ENCODE data around the gene HLA-G. TPM values are rescaled to one million over a fixed set of nuclear protein-coding genes. Genes with fewer than 3 reads are reported as not detected.

Gene HLA-G
- total RNA-seq, 1 experiment from 2014 or later, result not detected

DNA sequence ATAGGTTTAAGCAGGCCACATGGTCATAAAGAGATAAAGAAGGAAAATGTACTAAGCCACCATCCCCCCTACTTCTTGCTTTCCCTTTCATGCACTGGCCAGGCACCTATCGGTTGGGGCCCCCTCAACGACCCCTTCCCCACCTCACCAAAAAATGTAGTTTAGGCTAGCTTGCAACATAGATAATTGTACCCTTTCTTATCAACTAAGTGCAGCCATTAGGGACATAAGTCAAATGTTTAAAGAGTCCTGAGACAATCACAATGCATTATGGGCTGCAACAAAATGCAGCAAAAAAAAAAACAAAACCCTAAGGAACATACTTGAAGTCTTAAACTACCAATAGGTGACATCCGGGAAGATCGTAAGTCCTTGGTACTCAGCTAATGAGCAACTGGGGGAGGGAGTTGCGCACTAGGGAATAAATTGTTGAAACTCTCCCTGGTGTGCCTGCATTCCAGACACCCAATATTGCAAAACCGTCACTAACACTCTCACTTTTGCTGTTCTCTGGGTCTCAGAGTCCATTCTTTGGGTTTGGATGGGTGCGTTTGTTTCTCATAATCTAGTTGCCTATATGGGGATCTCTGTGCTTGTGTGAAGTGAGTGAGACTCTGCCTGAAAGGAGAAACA, 12.4 kb upstream of the HLA-G start:
- Mint-ChIP-seq H3K27ac (ENCODE audit: low read depth, unreplicated experiment) (no peak overlapping the region), H3K4me1 (ENCODE audit: insufficient read depth, unreplicated experiment) (peaks cover 8% of the 10 kb centered on the region), H3K9me3 (ENCODE audit: unreplicated experiment) (no peaks in the 10 kb centered on the region), H3K4me3 (ENCODE audit: unreplicated experiment) (no peak overlapping the region), H3K36me3 (ENCODE audit: insufficient read depth, unreplicated experiment) (peaks cover 6% of the 10 kb centered on the region), H3K27me3 (ENCODE audit: insufficient read depth, unreplicated experiment) (no peaks in the 10 kb centered on the region)
- intact Hi-C loops (cut with micrococcal nuclease), result no loop called here
- TF ChIP-seq, protein P1, sequence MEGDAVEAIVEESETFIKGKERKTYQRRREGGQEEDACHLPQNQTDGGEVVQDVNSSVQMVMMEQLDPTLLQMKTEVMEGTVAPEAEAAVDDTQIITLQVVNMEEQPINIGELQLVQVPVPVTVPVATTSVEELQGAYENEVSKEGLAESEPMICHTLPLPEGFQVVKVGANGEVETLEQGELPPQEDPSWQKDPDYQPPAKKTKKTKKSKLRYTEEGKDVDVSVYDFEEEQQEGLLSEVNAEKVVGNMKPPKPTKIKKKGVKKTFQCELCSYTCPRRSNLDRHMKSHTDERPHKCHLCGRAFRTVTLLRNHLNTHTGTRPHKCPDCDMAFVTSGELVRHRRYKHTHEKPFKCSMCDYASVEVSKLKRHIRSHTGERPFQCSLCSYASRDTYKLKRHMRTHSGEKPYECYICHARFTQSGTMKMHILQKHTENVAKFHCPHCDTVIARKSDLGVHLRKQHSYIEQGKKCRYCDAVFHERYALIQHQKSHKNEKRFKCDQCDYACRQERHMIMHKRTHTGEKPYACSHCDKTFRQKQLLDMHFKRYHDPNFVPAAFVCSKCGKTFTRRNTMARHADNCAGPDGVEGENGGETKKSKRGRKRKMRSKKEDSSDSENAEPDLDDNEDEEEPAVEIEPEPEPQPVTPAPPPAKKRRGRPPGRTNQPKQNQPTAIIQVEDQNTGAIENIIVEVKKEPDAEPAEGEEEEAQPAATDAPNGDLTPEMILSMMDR (IDR thresholded peaks at IDR 0.05; ENCODE audit: unreplicated experiment), result no peak
- ChIA-PET CTCF (interaction anchor here (0.6 to 2.2 kb wide), 4 partner anchors 76 to 198 kb away, joined by 4 to 10 read pairs (median 5); no protein-coding TSS in a partner anchor), POLR2A (no interaction called here)
- no TSS peak for BruUV-seq (replicated peaks)
- no peak for DNase-seq (ENCODE audit: unreplicated experiment)

DNA sequence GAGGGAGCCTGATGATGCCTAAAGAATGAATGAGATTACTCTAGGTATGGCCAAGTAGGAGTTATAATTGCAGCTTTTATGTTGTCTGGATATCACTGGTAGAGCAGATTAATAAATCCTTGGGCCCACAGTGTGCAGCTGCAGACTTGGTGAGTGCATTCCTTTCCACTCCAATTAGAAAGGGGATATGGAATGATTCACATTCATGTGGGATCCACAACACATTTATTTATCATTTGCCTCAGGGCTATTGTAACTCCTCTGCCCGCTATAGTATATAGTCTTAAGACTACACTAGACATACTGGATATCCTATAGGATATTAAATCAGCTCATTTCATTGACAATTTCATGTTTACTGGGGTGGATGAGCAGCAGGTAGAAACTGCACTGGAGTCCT, 11.6 kb upstream of the HLA-G start:
- Mint-ChIP-seq H3K27me3 (ENCODE audit: insufficient read depth, unreplicated experiment) (no peaks in the 10 kb centered on the region), H3K4me3 (ENCODE audit: unreplicated experiment) (no peak overlapping the region), H3K9me3 (ENCODE audit: unreplicated experiment) (no peaks in the 10 kb centered on the region), H3K36me3 (ENCODE audit: insufficient read depth, unreplicated experiment) (peaks cover 6% of the 10 kb centered on the region), H3K4me1 (ENCODE audit: insufficient read depth, unreplicated experiment) (peaks cover 8% of the 10 kb centered on the region), H3K27ac (ENCODE audit: low read depth, unreplicated experiment) (no peak overlapping the region)
- TF ChIP-seq, protein P1 (IDR thresholded peaks at IDR 0.05; ENCODE audit: unreplicated experiment), result no peak
- ChIA-PET POLR2A (interaction anchor here (0.6 kb wide), 1 partner anchor 76 kb away, joined by 3 read pairs; no protein-coding TSS in a partner anchor), CTCF (interaction anchor here (1.0 to 2.0 kb wide), 2 partner anchors 18 to 119 kb away, joined by 4 to 6 read pairs; no protein-coding TSS in a partner anchor)
- no peak for DNase-seq (ENCODE audit: unreplicated experiment)
- no TSS peak for BruUV-seq (replicated peaks)
- intact Hi-C loops (cut with micrococcal nuclease), result no loop called here

DNA sequence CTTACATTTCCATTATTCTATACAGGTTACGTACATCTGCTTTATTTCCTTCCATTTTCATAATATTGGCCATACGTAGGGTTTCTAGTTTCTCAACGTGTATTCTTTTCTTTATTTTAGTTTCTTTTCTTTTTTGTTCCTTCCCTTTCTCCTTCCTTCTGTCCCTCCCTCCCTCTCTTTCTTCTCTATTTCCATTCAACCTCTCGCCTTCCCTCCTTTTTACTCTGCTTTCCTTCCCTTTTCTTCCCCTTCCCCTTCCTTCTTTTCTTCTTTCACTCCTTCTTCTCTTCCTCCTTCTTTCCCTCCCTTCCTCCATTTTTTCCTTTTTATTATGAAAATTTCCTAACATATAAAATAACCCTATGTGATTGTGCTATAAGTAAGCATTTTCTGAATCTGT, 8.7 kb upstream of the HLA-G start:
- H3K27ac Mint-ChIP-seq (ENCODE audit: low read depth, unreplicated experiment), result no peak overlapping the region
- CTCF ChIA-PET, result no interaction called here
- intact Hi-C loops (cut with micrococcal nuclease), result no loop called here

DNA sequence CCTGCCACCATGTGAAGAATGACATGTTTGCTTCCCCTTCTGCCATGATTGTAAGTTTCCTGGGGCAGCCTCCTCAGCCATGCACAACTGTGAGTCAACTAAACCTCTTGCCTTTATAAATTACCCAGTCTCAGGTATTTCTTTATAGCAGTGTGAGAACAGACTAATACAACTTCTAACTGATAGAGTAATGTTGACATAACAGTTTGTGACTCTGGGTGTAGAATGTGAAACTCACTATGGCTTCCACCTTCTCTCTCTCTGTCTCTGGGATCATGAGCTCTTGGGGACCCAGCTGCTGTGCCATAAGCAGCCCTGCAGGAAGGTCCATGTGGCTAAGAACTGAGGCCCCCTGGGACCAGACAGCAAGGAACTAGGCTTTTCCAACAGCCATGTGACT, 3.5 kb upstream of the HLA-G start:
- BruUV-seq (replicated peaks), result no TSS peak
- H3K9me3 Mint-ChIP-seq (ENCODE audit: unreplicated experiment), result no peaks in the 10 kb centered on the region
- H3K4me1 Mint-ChIP-seq (ENCODE audit: insufficient read depth, unreplicated experiment), result peaks cover 8% of the 10 kb centered on the region
- no peaks in the 10 kb centered on the region for H3K27me3 Mint-ChIP-seq (ENCODE audit: insufficient read depth, unreplicated experiment)
- H3K27ac Mint-ChIP-seq (ENCODE audit: low read depth, unreplicated experiment), result no peak overlapping the region
- H3K4me3 Mint-ChIP-seq (ENCODE audit: unreplicated experiment), result no peak overlapping the region
- intact Hi-C loops (cut with micrococcal nuclease), result no loop called here
- DNase-seq (ENCODE audit: unreplicated experiment), result no peak
- TF ChIP-seq, protein P1 (IDR thresholded peaks at IDR 0.05; ENCODE audit: unreplicated experiment), result no peak
- ChIA-PET CTCF (interaction anchor here (0.6 to 4.5 kb wide), 5 partner anchors 10 to 132 kb away, joined by 3 to 26 read pairs (median 6); no protein-coding TSS in a partner anchor), POLR2A (no interaction called here)
- no peaks in the 10 kb centered on the region for H3K36me3 Mint-ChIP-seq (ENCODE audit: insufficient read depth, unreplicated experiment)

More for the DNA sequence above, 8.7 kb upstream of the HLA-G start:
- H3K9me3 Mint-ChIP-seq (ENCODE audit: unreplicated experiment), result no peaks in the 10 kb centered on the region
- H3K4me3 Mint-ChIP-seq (ENCODE audit: unreplicated experiment), result no peak overlapping the region
- H3K4me1 Mint-ChIP-seq (ENCODE audit: insufficient read depth, unreplicated experiment), result peaks cover 4% of the 10 kb centered on the region
- H3K36me3 Mint-ChIP-seq (ENCODE audit: insufficient read depth, unreplicated experiment), result peaks cover 6% of the 10 kb centered on the region
- H3K27me3 Mint-ChIP-seq (ENCODE audit: insufficient read depth, unreplicated experiment), result no peaks in the 10 kb centered on the region
- DNase-seq (ENCODE audit: unreplicated experiment), result no peak
- TF ChIP-seq, protein P1 (IDR thresholded peaks at IDR 0.05; ENCODE audit: unreplicated experiment), result no peak
- no TSS peak for BruUV-seq (replicated peaks)
- POLR2A ChIA-PET, result no interaction called here
